Activated CD8-positive, alpha-beta memory T cell treated with anti-CD3 and anti-CD28 coated beads for 48 hours (primary cell): Measurements from ENCODE around the gene MTCL1.

Experiments used
- DNase-seq, 3 experiments: peaks; one replicate each; pipeline ENCODE4 v3.0.0-alpha.2; 2020; ENCODE audit warnings: low read depth in 2 of 3, low spot score in 2 of 3

MTCL1 gene

DNA sequence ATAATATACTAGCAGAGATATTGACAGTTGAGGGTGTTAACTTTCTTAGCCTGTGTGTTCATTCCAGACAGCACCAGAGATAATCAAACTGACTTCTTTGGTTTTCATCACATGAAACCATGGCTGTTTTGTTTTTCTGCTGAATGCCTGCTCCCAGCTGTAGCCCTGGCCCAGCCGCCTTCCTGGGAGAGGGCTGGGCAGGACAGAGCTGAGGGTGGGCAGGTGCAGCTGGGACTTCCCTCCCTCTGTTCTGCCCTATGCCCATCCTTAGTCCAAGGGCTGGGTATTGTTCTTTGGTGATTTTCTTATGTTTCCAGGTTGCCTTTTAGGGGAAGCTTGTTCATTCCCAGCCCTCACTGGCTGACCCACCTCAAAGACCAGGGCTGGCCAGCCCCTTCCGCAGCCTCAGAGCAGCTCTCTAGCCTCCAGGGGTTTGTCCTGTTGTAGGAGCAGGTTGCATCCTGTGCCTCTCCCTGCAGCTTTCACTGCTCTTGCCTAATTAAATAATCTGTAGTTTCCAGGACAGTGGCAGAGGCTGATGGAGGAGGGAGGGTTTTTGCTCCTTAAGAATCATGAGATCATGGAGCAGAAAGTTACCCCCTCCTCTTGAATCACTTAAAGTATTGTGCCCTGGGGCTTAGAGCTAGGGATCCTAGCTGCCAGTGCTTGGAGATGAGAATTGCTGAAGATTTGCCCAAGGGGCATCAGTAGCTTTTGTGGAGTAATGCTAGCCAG lies 61.4 kb downstream of the MTCL1 start:
- DNase-seq: no peak

DNA sequence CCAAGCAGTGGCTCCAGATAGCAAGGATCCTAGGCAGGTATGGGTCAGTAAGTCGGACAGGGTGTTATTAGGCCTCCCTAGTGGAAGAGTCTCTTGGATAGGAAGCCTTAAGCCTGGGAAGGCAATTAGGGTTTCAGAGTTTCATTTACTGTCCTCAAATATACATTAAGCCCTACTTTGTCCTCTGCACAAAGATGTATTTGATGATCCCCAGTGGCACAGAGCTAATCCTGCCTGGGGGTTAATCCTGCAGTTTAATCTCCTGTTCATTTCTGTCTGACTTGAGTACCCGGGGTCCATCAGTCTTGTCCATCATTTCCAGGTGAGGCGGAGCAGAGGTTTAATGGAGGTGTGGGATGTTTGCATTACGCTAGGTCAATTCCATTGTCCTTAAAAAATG lies 62.0 kb downstream of the MTCL1 start:
- DNase-seq: no peak

DNA sequence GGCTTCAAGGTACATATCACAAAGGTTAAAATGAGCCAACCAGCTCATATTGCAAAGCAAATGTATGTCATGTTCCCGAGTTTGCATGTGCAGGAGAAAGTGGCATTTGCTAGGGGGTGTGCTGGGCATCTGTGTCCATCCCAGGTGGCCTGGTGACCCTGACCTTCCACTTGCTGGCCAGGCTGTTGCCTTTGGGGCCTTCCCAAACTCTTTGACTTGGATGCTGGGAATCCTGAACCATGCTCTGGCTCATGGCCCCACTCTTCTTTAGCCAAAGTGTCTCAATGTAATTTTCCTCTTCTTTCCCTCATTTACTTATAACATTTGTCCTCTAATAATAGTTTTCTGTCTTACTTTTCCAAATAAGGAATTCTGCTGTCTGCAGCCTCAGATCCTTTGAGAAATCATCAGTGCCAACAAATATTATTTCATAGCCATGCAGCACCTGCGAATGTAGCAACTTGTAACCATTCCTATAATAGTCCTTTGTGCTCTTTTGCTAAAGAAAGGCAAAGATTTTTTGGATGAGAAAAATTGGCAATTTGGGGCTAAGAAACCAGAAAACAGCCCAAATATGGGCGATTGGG lies 64.2 kb downstream of the MTCL1 start:
- DNase-seq: no peak

DNA sequence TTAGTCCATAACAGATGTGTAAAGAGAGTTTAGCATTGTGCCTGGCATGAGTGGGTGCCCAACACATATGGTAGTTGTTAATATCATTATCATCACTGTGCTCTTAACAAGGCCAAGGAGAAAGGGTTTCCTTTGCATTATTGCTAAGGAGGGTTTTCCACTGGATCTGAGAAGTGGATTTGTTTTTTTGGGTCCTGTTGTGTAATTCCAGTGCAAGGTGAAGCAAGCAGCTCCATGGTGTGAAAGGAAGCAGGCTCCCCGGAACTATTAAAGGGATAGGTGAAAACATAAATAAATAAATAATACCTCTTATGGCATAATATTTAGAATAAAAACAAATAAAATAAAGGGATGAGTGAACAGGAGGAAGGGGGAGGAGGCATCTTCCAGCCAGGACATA lies 65.3 kb downstream of the MTCL1 start:
- no peak for DNase-seq

DNA sequence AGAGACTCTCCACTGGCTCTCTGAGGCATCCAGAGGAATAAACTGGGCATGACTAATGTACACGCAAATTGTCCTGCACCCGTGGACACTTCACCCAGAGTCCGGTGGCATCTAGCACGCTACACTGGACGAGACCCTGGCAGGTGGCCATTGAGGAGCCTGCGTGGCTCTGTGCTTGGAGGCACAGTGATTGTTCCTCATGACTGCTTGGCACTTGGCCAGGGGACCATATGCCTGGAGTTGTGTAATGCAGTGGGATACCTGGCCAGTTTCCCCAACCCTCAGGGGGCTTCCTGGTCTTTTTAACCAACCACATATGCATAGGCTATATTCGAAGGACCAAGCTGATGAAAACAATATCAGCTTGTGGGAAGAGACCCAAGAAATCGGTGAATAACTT lies 66.6 kb downstream of the MTCL1 start:
- DNase-seq: no peak

DNA sequence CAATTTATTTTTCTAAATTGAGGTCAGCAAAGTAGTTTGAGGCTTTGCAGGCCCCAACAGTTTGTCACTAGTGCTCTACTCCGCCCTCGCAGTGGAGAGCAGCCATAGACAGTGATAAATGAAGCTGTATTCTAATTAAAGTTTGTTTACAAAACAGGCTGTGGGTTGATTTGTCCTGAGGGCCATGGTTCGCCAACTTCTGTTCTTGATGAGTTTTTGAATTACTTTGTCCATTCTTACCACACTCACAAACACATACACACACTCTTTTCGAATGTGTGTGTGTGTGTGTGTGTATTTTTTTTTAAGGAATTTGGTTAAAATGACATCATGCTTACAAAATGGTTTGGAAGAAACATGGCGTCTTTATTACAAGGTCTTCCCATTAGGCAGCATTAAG lies 68.6 kb downstream of the MTCL1 start:
- DNase-seq: no peak

DNA sequence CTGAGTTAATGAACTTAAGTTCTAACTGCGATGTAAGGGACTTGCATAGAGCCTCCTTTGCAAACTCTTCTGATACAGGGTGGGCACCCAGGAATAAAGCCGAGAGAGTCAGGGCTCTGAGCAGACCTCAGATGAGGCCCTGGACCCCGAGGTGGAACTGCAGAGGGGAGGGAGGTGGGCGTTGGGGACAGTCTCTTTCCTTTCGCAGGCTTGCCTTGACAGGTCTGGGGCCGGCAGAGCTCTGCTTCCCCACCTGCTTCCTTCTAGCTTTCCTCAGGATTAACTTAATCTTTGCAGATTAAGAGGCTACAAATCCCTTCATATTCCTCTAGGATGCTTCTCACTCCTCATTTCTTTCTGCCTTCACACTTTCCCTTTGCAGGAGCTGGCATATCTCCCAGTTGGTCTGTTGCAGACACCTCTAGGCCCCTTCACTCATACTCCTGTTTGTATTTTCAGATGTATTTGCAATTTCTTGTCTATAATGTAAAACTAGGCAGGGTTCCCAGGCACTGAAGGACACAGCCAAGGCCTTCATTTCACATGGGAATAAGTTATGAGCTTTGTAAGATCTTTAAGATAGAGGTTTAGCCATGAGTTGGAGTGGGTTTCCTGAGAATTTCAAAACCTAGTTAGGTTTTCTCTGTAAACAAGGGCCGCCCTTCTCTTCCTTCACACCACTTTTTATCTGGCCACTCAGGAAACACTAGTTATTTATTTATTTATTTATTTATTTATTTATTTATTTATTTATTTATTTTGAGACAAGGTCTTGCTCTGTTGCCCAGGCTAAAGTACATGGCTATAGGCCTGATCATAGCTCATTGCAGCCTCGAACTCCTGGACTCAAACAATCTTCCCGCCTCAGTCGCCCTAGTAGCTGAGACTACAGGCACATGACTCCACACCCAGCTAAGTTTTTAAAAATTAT lies 70.9 kb downstream of the MTCL1 start:
- no peak for DNase-seq

DNA sequence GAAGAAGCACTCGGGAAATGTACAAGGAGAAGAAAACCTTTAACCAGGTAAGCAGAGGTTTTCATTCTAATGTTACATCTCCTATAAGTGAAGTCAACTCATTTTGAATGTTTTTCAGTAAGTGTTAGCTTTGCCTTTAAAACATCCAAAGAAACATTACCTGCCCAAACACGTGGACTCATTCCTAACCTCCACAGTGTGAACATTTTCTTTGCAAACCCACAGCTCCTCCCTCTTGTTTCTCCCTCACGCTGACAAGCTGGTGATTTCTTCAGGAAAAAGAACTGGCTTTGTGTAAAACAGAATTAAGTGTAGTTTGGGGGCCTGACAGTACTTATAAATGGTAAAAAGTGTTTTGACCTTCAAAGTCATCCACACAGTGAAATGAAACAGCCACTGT lies 72.5 kb downstream of the MTCL1 start:
- DNase-seq: no peak

DNA sequence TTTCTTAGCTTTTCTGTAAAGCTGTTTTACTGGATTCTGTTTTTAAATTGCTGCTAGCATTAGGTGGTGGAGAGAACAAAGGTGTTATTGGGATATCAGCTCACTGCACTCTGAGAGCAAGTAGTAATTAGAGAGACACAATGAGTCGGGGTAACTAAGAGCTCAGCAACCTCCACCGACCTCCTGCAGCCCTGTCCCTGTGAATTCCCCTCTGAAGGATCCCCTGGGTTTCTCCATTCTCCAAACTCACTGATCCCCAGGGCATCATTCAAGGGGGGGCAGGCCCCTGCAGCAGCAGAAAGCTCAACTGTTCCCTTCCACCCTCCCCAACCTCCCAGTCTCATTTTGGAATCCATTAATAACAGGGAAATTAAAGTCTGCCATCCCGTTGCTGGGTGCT lies 73.0 kb downstream of the MTCL1 start:
- no peak for DNase-seq

DNA sequence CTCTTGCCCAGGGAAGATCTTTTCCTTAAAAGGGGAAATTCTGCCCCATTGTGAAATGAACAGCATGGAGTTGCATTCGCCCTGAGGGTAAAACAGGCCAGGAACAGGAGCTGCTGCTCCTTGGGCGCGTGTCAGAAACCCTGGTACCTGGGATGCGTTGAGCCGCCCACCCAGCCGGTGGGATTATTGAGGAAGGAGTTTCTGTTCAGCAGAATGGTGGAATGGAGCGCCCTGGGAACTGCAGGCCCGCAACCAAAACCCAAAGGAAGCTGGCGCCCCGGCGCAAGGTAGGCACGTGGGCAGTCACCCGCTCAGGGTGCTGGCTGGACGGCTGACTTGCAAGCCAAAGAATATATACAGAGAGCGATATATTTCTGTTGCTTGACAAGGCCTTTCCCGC lies 73.5 kb downstream of the MTCL1 start:
- no peak for DNase-seq

DNA sequence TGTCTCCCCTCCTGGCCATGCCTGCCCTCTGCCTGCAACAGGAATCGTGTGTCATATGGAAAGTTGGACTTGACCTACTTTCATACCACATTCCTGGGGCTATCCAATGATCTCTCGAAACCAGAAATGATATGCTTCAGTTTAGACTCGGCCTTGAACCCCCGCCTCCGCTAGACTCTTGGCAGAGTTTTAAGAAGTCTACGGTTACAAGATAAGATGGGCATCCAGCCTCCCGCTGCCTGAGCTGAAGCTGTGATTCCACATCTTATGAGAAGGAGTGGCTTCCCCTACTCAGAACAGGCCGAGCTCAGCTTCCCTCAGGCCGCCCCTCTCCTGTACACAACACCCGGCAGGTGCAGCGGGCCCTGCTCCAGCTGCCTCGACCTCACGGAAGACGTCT lies 73.9 kb downstream of the MTCL1 start:
- no peak for DNase-seq

DNA sequence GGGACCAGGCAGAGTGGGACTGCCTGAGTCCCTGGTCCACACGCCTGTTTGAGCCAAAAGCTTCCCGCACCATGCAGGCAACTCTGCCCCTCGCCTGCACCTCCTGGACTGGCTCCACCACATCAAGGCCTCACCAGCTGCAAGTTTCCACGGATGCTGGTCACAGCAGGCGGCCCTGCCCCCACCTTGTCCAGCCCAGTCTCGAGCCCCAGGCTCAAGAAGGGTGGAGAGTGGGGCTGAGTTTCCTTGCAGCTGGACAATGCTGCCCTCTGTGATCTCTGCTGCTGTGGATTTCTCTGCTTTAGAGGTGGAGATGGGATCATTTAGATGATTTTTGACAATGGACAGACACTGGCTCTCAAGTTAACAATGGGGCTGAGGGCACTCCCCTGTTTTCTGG lies 74.9 kb downstream of the MTCL1 start:
- DNase-seq: no peak

DNA sequence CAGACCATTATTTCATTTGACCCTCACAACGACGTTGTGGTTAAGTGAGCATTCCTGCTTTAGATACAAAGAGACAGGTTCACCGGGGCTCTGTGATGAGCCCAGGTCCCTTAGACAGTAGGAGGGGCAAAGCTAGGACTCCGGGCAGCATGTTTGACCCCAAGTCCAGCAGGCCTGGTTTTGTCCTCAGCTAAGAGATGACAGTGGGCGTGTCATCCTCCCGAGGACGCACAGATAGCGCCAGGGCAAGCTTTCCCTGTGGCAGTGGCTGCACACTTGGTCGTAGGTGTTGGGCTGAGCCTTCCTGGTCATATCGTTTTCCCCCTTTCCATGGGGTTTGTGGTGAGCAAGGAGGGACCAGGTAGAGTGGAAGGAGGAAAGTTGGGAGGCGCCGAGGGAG lies 76.3 kb downstream of the MTCL1 start:
- no peak for DNase-seq

DNA sequence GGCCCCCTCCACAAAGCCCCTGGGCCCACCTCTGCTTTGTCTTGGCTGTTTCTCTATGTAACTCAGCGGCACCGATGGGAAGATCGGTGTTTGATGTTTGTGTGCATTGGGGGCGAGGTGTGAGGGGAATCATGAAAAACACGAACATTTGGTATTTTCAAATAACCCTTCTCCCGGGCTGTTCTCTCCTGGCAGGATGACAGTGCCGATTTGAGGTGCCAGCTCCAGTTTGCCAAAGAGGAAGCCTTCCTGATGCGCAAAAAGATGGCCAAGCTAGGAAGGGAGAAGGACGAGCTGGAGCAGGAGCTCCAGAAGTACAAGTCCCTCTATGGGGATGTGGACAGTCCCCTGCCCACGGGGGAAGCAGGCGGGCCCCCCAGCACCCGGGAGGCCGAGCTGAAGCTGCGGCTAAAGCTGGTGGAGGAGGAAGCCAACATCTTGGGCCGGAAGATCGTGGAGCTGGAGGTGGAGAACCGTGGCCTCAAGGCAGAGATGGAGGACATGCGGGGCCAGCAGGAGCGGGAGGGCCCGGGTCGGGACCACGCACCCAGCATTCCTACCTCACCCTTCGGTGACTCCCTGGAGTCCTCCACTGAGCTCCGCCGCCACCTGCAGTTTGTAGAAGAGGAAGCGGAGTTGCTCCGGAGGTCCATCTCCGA lies 78.1 kb downstream of the MTCL1 start:
- no peak for DNase-seq

DNA sequence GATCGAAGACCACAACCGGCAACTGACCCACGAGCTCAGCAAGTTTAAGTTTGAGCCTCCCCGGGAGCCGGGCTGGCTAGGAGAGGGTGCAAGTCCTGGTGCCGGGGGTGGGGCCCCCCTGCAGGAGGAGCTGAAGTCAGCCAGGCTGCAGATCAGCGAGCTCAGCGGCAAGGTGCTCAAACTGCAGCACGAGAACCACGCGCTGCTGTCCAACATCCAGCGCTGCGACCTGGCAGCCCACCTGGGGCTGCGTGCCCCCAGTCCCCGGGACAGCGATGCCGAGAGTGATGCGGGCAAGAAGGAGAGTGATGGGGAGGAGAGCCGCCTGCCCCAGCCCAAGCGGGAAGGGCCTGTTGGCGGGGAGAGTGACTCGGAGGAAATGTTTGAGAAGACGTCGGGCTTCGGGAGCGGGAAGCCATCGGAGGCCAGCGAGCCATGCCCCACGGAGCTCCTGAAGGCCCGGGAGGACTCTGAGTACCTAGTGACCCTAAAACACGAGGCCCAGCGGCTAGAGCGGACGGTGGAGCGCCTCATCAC lies 78.7 kb downstream of the MTCL1 start:
- DNase-seq: no peak

DNA sequence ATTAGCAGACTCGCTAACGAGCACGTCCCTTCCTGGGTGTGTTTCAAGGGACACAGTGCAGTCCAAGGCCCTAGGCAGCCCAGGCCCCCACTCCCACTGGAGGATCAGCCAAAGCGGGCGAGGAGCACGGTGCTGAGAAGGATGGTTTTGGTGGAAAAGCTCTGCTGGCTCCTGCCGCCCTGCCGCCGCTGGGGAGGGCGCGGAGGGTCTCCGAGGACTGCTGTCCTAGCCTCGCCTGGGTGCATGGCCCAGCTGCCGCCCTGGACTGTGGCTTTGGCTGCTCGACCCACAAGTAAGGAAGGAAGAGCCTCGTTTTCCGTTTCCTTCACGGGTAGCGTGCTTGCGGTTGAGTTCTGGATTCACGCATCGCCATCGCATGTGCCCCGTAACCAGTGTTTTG lies 79.9 kb downstream of the MTCL1 start:
- DNase-seq: no peak

DNA sequence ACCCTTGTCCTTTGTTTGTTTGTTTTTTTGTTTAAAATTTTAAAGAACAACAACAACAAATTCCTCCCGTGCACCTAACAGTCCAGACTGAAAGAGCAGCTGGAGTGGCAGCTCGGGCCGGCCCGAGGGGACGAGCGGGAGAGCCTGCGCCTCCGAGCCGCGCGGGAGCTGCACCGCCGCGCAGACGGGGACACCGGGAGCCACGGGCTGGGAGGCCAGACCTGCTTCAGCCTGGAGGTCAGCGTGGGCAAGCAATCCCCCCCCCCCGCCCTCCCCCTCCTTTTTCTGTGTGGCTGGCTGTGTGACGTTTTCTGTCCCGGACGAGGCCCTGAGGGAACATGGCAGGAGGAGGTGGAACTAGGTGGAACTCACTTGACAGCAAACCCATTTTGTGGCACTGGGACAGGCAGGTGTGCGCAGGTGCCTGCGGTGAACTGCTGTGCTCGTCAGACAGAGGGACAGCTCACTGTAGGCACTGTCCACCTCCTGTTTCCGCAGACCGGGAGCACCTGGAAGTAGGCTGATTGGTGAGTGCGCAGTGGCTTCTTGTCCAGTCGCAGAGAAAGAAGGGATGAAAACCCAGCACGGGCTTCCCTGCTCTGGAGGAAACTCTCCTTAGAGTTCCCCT lies 80.6 kb downstream of the MTCL1 start:
- DNase-seq: no peak

DNA sequence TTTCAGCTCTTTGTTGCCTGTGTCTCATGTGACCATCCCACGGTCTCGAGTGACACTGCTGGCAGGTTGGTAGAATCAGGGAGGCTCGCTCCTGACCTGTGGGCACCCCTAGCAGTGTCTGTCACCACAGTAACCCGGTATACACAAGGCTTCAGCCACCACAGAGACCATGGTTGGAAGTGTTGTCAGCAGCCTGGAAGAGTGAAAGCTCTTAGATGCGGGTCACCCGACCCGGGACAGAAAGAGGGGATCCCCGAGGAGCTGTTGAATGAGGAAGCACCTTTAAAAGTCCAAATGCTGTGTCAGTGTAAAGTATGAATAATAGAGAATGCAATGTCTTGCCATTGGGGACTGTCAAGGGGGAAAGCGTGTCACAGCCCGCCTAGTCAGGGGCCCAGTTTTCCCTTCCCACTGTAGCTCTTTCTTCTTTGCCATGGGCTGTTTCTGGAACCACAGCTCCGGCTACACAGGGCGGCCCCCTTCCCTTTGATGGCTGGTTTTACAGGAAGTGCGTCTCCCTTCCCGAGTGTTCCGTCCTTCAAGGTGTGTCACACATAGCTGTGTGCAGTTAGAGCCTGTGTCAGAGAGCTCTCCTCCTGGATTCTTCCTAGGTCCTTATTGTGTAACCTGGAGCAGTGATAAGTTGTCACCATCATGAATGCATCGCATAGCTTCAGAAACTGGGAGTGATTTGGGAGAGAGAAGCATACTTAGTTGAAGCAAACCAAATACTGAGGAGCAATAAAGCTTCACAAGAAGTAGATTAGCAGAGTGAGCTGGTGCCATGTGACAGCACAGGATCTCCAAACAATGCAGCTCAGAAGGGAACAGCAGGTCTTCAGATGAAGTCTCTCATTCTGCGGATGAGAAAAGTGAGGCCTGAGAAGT lies 81.4 kb downstream of the MTCL1 start:
- DNase-seq: no peak

DNA sequence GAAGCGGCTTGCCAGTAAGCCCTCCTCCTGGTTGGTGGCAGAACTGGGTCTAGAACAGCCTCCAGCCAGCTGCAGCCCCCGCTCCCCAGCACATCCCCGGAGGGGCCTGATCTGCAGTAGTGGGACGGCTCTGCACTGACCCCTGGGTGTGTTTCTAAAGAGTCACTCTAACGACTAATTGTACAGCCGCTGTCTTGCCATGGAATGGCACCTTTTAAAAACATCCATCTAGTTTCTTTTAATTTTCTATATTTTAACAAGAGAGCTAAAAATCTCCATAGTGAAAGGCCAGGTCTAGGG lies 82.0 kb downstream of the MTCL1 start:
- no peak for DNase-seq

DNA sequence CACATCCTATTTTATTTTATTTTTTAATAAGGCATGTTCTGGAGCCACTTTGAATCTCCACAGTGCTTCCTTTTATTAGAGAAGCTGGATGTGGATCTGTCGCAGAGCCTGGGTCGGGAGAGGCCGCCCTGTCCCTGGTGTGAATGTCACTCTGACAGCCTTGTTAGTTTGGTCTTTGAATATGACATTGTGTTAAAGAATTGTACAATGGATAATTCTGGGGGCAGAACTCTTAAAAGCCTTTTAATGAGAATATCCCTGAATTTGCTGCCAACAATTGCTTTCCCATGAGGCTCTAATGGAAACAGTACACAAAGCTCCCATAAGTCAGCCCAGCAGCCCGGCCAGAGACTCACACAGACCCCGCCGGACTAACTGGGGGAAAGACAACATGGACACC lies 82.4 kb downstream of the MTCL1 start:
- no peak for DNase-seq
